IPS-18a (cell line): ENCODE measurements around the gene CSF1R.
"Not testable (repeated sequence)": the region's sequence is repeated elsewhere in the genome, so short reads cannot be mapped to it uniquely, and the experiment has no call there.

Experiments used
- H3K27ac ChIP-seq: one replicate; pipeline ENCODE4 v1.5.1; 2013; ENCODE audit warnings: low read length
- H3K27me3 ChIP-seq: one replicate; pipeline ENCODE4 v1.6.1; 2013; ENCODE audit warnings: mild to moderate bottlenecking, low read length; ENCODE audit not compliant: control insufficient read depth, insufficient read depth
- H3K36me3 ChIP-seq: one replicate; pipeline ENCODE4 v1.6.1; 2013; ENCODE audit warnings: low read depth, low read length; ENCODE audit not compliant: control insufficient read depth
- H3K4me1 ChIP-seq: one replicate; pipeline ENCODE4 v1.6.1; 2013; ENCODE audit warnings: low read depth, low read length; ENCODE audit not compliant: control insufficient read depth
- H3K4me3 ChIP-seq: one replicate; pipeline ENCODE4 v1.5.1; 2013; ENCODE audit warnings: low read length
- H3K9ac ChIP-seq: one replicate; pipeline ENCODE4 v1.6.1; 2013; ENCODE audit warnings: mild to moderate bottlenecking, low read length, moderate library complexity
- H3K9me3 ChIP-seq: one replicate; pipeline ENCODE4 v1.6.1; 2013; ENCODE audit warnings: low read depth, low read length; ENCODE audit not compliant: control insufficient read depth

CSF1R gene

GRCh38 chr5:150044329-150044681 is 42.0 kb downstream of the CSF1R start:
- Histone ChIP-seq H3K4me3 (no peak overlapping the region), H3K27me3 (no peaks in the 10 kb centered on the region), H3K9ac (no peak overlapping the region), H3K4me1 (no peaks in the 10 kb centered on the region), H3K27ac (no peak overlapping the region), H3K36me3 (peaks cover 82% of the 10 kb centered on the region), H3K9me3 (no peaks in the 10 kb centered on the region)

DNA sequence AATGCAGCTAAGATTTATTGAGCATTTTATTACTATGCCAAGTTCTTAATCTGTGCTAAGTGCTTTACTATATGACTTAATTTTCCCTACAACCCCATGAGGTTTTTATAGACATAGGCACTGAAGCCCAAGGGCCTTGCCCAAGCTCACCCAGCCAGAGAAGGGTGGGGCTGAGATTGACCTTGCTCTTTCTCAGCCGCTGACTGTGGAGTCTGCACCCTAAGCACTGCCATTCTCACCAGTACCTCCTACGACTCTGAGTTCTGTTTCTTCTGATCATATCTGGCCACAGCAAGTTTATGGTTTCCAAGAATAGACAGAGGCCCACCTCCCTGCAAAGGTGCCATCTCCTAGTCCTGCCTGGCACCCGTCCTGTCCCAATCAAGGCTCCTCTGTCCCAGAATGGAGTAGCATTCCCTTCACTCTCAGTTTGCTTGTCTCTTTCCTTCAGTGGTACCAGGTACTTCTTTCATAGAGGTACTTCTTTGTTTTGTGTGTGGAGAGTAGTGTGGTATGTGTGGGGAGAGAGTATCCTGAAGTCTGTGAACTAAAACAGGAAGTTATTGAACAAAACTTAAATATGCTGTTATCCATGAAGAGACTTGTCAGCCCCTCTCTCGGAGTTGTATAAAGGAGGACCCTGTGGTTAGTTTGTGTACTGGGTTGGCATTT is 42.6 kb downstream of the CSF1R start:
- no peaks in the 10 kb centered on the region for H3K27me3 ChIP-seq
- no peak overlapping the region for H3K4me3 ChIP-seq
- H3K27ac ChIP-seq: no peak overlapping the region
- no peaks in the 10 kb centered on the region for H3K9me3 ChIP-seq
- H3K4me1 ChIP-seq: no peaks in the 10 kb centered on the region
- H3K36me3 ChIP-seq: peaks cover 80% of the 10 kb centered on the region
- H3K9ac ChIP-seq: no peak overlapping the region

GRCh38 chr5:150042459-150042858 is 43.9 kb downstream of the CSF1R start:
- Histone ChIP-seq H3K4me1 (no peaks in the 10 kb centered on the region), H3K9me3 (no peaks in the 10 kb centered on the region), H3K27me3 (no peaks in the 10 kb centered on the region), H3K27ac (no peak overlapping the region), H3K4me3 (no peak overlapping the region), H3K36me3 (peaks cover 80% of the 10 kb centered on the region), H3K9ac (no peak overlapping the region)

DNA sequence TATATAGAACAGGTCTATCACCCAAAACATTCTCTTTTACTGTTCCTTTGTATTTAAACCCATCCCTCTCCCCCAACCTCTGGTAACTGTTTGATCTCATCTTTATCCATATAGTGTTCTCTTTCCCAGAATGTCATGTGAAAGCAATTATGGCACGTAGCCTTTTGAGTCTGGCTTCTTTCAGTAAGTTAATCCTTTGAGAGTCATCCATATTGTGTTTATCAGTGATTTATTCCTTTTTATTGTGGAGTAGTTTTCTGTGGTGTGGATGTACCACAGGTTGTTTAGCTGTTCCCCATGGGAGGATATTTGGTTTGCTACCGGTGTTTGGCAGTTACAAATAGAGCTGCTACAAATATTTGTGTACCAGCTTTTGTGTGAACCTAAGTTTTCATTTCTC is 47.8 kb downstream of the CSF1R start:
- H3K4me3 ChIP-seq: no peak overlapping the region
- H3K27ac ChIP-seq: no peak overlapping the region
- peaks cover 92% of the 10 kb centered on the region for H3K36me3 ChIP-seq
- H3K4me1 ChIP-seq: no peaks in the 10 kb centered on the region
- no peak overlapping the region for H3K9ac ChIP-seq
- H3K27me3 ChIP-seq: no peaks in the 10 kb centered on the region
- no peaks in the 10 kb centered on the region for H3K9me3 ChIP-seq

DNA sequence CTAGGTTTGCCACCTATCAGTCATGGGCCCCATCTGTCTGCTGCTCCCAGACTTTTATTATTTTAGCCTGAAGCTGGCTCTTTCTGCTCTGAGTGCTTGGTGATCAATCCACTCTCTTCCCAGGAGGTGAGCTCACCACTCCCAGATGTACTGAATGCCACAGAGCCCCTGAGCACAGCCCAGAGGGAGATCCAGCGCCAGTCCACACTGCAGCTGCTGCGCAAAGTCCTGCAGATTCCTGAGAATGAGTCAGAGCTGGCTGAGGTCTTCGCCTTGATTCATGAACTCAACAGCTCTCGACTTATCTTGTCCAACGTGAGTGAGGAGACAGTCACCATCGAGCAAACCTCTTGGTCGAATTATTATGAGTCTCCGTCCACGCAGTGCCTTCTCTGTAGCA is 49.8 kb downstream of the CSF1R start:
- H3K9ac ChIP-seq: no peak overlapping the region
- H3K27ac ChIP-seq: no peak overlapping the region
- H3K4me1 ChIP-seq: no peaks in the 10 kb centered on the region
- peaks cover 92% of the 10 kb centered on the region for H3K36me3 ChIP-seq
- H3K27me3 ChIP-seq: no peaks in the 10 kb centered on the region
- no peaks in the 10 kb centered on the region for H3K9me3 ChIP-seq
- H3K4me3 ChIP-seq: no peak overlapping the region

DNA sequence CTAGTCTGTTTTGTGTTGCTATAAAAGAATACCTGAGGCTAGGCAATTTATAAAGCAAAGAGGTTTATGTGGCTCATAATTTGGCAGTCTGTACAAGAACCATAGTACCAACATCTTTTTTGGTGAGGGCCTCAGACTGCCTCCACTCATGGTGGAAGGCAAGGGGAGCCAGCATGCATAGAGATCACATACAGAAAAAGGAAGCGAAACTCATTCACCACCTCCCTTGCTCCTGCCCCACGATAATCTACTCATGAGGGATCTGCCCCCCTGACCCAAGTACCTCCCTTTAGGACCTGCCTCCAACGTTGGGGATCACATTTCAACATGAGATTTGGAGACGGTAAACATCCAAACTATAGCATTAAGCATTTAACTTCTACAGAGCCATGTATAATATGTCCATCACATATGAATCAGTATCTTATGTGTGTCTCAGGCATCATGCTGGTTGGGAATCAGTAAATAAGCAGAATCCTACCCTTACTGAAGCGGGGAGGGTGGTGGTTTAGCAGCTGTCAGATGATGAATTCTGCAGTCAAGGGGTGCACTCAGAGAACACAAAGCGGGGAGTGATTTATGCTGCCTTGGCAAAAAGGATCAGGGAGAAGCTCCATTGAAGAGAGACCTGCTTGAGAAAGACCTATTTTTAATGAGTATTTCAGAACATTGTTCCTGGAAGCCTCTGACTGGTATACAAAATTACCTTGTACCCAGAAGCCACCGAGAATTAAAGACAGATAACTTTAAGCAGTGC is 51.0 kb downstream of the CSF1R start:
- Histone ChIP-seq H3K9ac (no peak overlapping the region), H3K36me3 (peaks cover 94% of the 10 kb centered on the region), H3K27me3 (no peaks in the 10 kb centered on the region), H3K4me3 (no peak overlapping the region), H3K4me1 (no peaks in the 10 kb centered on the region), H3K27ac (no peak overlapping the region), H3K9me3 (no peaks in the 10 kb centered on the region)

DNA sequence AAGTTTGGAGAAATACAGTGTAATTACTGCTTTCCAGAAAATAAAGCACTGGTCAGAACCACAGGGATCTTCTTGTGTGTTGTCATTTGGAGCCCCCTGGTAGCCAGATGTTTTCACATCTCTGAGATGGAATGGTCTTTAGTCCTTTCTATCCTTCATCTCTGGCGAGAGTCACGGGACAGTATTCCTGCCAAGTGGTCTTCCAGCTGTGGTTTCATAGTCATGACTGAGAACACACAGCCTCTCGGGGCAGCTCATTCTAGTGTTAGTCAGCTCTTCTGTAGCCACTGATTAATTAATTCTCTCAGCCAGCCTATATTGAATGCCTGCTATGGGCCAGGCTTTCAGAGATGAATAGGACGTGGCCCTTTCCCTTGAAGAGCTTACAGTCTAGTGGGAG is 51.7 kb downstream of the CSF1R start:
- H3K27ac ChIP-seq: no peak overlapping the region
- no peaks in the 10 kb centered on the region for H3K9me3 ChIP-seq
- H3K27me3 ChIP-seq: no peaks in the 10 kb centered on the region
- no peaks in the 10 kb centered on the region for H3K4me1 ChIP-seq
- no peak overlapping the region for H3K9ac ChIP-seq
- no peak overlapping the region for H3K4me3 ChIP-seq
- peaks cover 95% of the 10 kb centered on the region for H3K36me3 ChIP-seq

DNA sequence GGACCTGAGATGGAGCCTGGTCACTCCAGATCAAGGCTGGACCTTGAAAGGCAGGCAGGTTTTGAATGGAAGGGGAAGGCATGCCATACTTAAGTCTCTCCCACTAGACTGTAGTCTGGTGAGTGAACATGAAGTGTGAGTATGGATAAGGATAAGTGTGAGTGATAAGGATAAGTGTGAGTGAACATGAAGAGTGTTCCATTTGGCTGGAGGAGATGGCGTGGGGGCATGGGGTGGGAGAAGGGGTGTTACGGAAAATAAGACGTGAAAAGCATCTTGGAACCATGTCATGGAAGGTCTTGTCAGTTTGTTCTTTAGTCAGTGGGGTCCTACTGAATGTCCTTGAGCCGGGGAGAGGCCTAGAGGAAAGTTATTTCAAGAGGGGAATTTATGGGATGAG is 53.0 kb downstream of the CSF1R start:
- no peak overlapping the region for H3K4me3 ChIP-seq
- no peaks in the 10 kb centered on the region for H3K9me3 ChIP-seq
- H3K9ac ChIP-seq: no peak overlapping the region
- no peaks in the 10 kb centered on the region for H3K4me1 ChIP-seq
- H3K27ac ChIP-seq: no peak overlapping the region
- no peaks in the 10 kb centered on the region for H3K27me3 ChIP-seq
- H3K36me3 ChIP-seq: peaks cover 93% of the 10 kb centered on the region

- H3K36me3 ChIP-seq: peaks cover 76% of the 10 kb centered on the region
- not testable (repeated sequence) for H3K4me3 ChIP-seq
These were observed 58.3 kb downstream of the CSF1R start for GRCh38 chr5:150028047-150028446.

GRCh38 chr5:150026682-150027172 is 59.6 kb downstream of the CSF1R start:
- Histone ChIP-seq H3K4me1 (peaks cover 2% of the 10 kb centered on the region), H3K9me3 (no peaks in the 10 kb centered on the region), H3K27ac (no peak overlapping the region), H3K4me3 (no peak overlapping the region), H3K27me3 (no peaks in the 10 kb centered on the region), H3K9ac (no peak overlapping the region), H3K36me3 (peaks cover 72% of the 10 kb centered on the region)

More at GRCh38 chr5:150028047-150028446, 58.3 kb downstream of the CSF1R start:
- not testable (repeated sequence) for H3K27ac ChIP-seq, H3K4me1 ChIP-seq, H3K27me3 ChIP-seq, H3K9ac ChIP-seq, H3K9me3 ChIP-seq

DNA sequence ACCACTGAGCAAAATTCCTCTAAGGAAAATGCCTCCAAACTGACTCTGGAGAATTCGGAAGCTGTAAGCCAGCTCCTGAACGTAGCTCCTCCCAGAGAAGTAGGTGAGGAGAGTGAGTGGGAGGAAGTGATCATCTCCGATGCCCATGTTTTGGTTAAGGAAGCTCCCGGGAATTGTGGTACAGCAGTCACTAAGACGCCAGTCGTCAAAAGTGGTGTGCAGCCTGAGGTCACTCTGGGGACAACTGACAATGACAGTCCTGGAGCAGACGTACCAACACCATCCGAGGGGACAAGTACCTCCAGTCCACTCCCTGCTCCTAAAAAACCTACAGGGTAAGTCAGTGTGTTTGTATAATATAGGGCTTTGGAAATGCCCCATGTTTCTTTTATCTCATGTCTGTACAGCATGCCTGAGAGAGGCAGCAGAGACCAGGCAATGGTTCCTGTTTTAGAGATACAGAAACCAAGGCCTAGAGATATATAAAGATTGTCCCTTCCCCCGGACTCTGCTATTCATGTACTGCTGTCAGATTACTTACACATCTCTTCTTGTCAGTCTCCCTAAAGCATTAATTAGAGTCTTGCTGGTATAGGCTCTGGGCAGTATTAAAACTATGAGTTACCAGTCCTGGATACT is 61.9 kb downstream of the CSF1R start:
- H3K36me3 ChIP-seq: peaks cover 68% of the 10 kb centered on the region

More for the DNA sequence above, 61.9 kb downstream of the CSF1R start:
- Histone ChIP-seq H3K4me3 (no peak overlapping the region), H3K27ac (no peak overlapping the region), H3K4me1 (peaks cover 2% of the 10 kb centered on the region), H3K27me3 (no peaks in the 10 kb centered on the region), H3K9me3 (no peaks in the 10 kb centered on the region), H3K9ac (no peak overlapping the region)
